HepG2 (cell line): Measurements from ENCODE around the gene RANBP2. TPM values are rescaled to one million over a fixed set of nuclear protein-coding genes. Genes with fewer than 3 reads are reported as not detected.

Experiments
- ATAC-seq: fragments of 200-7000 bp; cut with Tn5 transposase; 3 replicates; pipeline ENCODE4 v1.9.1; 2020; ENCODE audit warnings: mild to moderate bottlenecking, moderate library complexity
- BruUV-seq: library from RNA; stranded (reverse); fragments of 400-500 nt; replicated peaks from 2 replicates; lab custom pipeline; 2021; lab: Mats Ljungman, UMichigan
- CTCF ChIA-PET: fragments of 300-600 bp; formaldehyde crosslinking; extraction: SDS; loops from one replicate; lab custom pipeline; 2021; ENCODE audit warnings: low total read pairs, inconsistent platforms, low intra/inter-chr PET ratio; lab: Yijun Ruan, JAX
- POLR2A ChIA-PET: fragments of 350-600 bp; sonication (Branson Sonifier 250); formaldehyde crosslinking; loops from one replicate; lab custom pipeline; 2020; ENCODE audit warnings: antibody characterized with exemption, inconsistent platforms; lab: Yijun Ruan, JAX
- DNase-seq: peaks from one replicate; pipeline ENCODE4 v3.0.0-alpha.2; 2015; ENCODE audit warnings: low spot score
- FAIRE-seq: peaks from 3 replicates; lab custom pipeline; 2011; peaks lifted over from hg19 to GRCh38; lab: Jason Lieb, UNC
- H2AFZ ChIP-seq: one replicate; pipeline ENCODE4 v1.6.1; 2011; ENCODE audit warnings: low read length, inconsistent platforms
- H3K27ac ChIP-seq: fragments of 300-600 bp; 3 replicates; pipeline ENCODE4 v1.8.0; 2011; ENCODE audit warnings: mixed run types, mild to moderate bottlenecking, mixed read lengths, low read length, inconsistent platforms; ENCODE audit not compliant: insufficient read depth; ENCODE audit errors: extremely low read length
- H3K27me3 ChIP-seq, 2 experiments: fragments of 200-600 bp in 1 of 2; 2 replicates in 1 of 2; 3 replicates in 1 of 2; pipeline versions ENCODE4 v1.6.0 to v1.8.0; 2011; ENCODE audit warnings: low read length in 2 of 2, mild to moderate bottlenecking in 2 of 2, moderate library complexity in 2 of 2, inconsistent platforms in 1 of 2; ENCODE audit not compliant: insufficient read depth in 2 of 2, control insufficient read depth in 1 of 2
- H3K36me3 ChIP-seq, 2 experiments: fragments of 200-600 bp in 1 of 2; replicated peaks in 1 of 2; 2 replicates in 1 of 2; 3 replicates in 1 of 2; pipeline versions ENCODE4 v1.5.1 to v1.8.0; 2011; ENCODE audit warnings: low read length in 2 of 2, inconsistent platforms in 1 of 2; ENCODE audit not compliant: insufficient read depth in 2 of 2, control insufficient read depth in 1 of 2
- H3K4me1 ChIP-seq: 2 replicates; pipeline ENCODE4 v1.5.1; 2012; ENCODE audit warnings: low read length, inconsistent platforms; ENCODE audit not compliant: insufficient read depth
- H3K4me2 ChIP-seq: 2 replicates; pipeline ENCODE4 v1.6.0; 2011; ENCODE audit warnings: low read depth, low read length, inconsistent platforms
- H3K4me3 ChIP-seq, 3 experiments: fragments of 200-600 bp in 1 of 3; sonication (generic), shearing (Covaris generic) in 1 of 3; replicated peaks in 1 of 3; 2 replicates each; pipeline ENCODE4 v1.5.1; 2011 to 2016; ENCODE audit warnings: low read length in 3 of 3, inconsistent platforms in 2 of 3, low read depth in 2 of 3, mild to moderate bottlenecking in 2 of 3, control low read depth in 1 of 3, mixed read lengths in 1 of 3; ENCODE audit not compliant: insufficient read depth in 1 of 3
- H3K79me2 ChIP-seq: one replicate; pipeline ENCODE4 v1.6.1; 2011; ENCODE audit warnings: low read length, inconsistent platforms; ENCODE audit not compliant: insufficient read depth
- H3K9ac ChIP-seq: 2 replicates; pipeline ENCODE4 v1.6.0; 2011; ENCODE audit warnings: mild to moderate bottlenecking, low read depth, low read length, inconsistent platforms; ENCODE audit not compliant: insufficient read depth
- H3K9me3 ChIP-seq: 2 replicates; pipeline ENCODE4 v1.5.1; 2012; ENCODE audit warnings: mild to moderate bottlenecking, low read length
- H4K20me1 ChIP-seq: 2 replicates; pipeline ENCODE4 v1.6.0; 2011; ENCODE audit warnings: inconsistent platforms, mild to moderate bottlenecking, low read length, moderate library complexity; ENCODE audit not compliant: insufficient read depth
- BCL6 ChIP-seq: IDR thresholded peaks from 2 replicates; pipeline ENCODE4 v1.6.1; 2016; ENCODE audit warnings: missing genetic modification reagents, missing compliant biosample characterization
- DNMT3B ChIP-seq: conservative IDR thresholded peaks from 2 replicates; pipeline ENCODE4 v1.6.1; 2016; ENCODE audit warnings: missing biosample characterization, control low read depth
- DPF2 ChIP-seq: sonication (generic); formaldehyde crosslinking; IDR thresholded peaks from 2 replicates; pipeline ENCODE4 v1.4.0; 2020; ENCODE audit warnings: mild to moderate bottlenecking, low read depth, missing genetic modification reagents, borderline replicate concordance
- FOSL2 ChIP-seq: sonication (generic); formaldehyde crosslinking; IDR thresholded peaks from 2 replicates; pipeline ENCODE4 v1.4.0; 2020; ENCODE audit warnings: missing genetic modification reagents
- GPN1 ChIP-seq: sonication (generic); formaldehyde crosslinking; IDR thresholded peaks from 2 replicates; pipeline ENCODE4 v1.5.1; 2020; ENCODE audit warnings: missing genetic modification reagents, borderline replicate concordance
- LRRFIP1 ChIP-seq: sonication (generic); formaldehyde crosslinking; conservative IDR thresholded peaks from 2 replicates; pipeline ENCODE4 v1.4.0; 2020; ENCODE audit warnings: missing genetic modification reagents
- PRDM10 ChIP-seq: sonication (generic); formaldehyde crosslinking; IDR thresholded peaks from 2 replicates; pipeline ENCODE4 v1.4.0; 2020; ENCODE audit warnings: low read depth, missing genetic modification reagents
- RFX1 ChIP-seq: fragments of 450-650 bp; IDR thresholded peaks from 2 replicates; pipeline ENCODE4 v1.6.1; 2017
- TARDBP ChIP-seq: sonication (generic); formaldehyde crosslinking; IDR thresholded peaks from 2 replicates; pipeline ENCODE4 v1.8.0; 2022; ENCODE audit warnings: mild to moderate bottlenecking, missing genetic modification reagents
- YEATS4 ChIP-seq: sonication (generic); formaldehyde crosslinking; IDR thresholded peaks from 2 replicates; pipeline ENCODE4 v1.4.0; 2020; ENCODE audit warnings: missing genetic modification reagents, borderline replicate concordance
- ZBTB7B ChIP-seq: sonication (generic); formaldehyde crosslinking; IDR thresholded peaks from 2 replicates; pipeline ENCODE4 v1.4.0; 2020; ENCODE audit warnings: missing genetic modification reagents
- ZFP82 ChIP-seq: sonication (generic); formaldehyde crosslinking; IDR thresholded peaks from 2 replicates; pipeline ENCODE4 v1.5.1; 2020; ENCODE audit warnings: mild to moderate bottlenecking, missing genetic modification reagents, borderline replicate concordance
- ZFYVE20 ChIP-seq: sonication (generic); formaldehyde crosslinking; IDR thresholded peaks from 2 replicates; pipeline ENCODE4 v1.8.0; 2023; ENCODE audit warnings: low read depth, mild to moderate bottlenecking, moderate library complexity, missing genetic modification reagents, borderline replicate concordance
- ZNF543 ChIP-seq: sonication (generic); formaldehyde crosslinking; IDR thresholded peaks from 2 replicates; pipeline ENCODE4 v1.4.0; 2020; ENCODE audit warnings: mild to moderate bottlenecking, missing genetic modification reagents
- WGBS: methylation state at CpG from one replicate; pipeline ENCODE4 v1.1.6; 2017; ENCODE audit warnings: low lambda C conversion rate; 5-methylcytosine and 5-hydroxymethylcytosine counted together
- in situ Hi-C: cut with HindIII; loops from 2 replicates; pipeline ENCODE4 v1.10.0; 2017; ENCODE audit warnings: low pct_unique_long_range_greater_than_20kb; ENCODE audit not compliant: extremely low pct_ligation_motif_present
- intact Hi-C: fragments of 100-400 bp; cut with micrococcal nuclease; formaldehyde crosslinking; loops from one replicate; pipeline ENCODE4 v1.10.0; 2022; ENCODE audit not compliant: unreplicated experiment
- polyA plus RNA-seq, 8 experiments: library from polyadenylated mRNA; depleted of rRNA in 3 of 8; stranded (reverse) in 7 of 8; unstranded in 1 of 8; fragments of >200 nt; fragmentation: Illumina TruSeq in 4 of 8; extraction: Trizol in 4 of 8; gene quantifications; 2 replicates each; pipeline versions ENCODE4 v1.2.1 to v1.2.3, GENCODE V29; 2011 to 2016; ENCODE audit warnings: low read depth in 4 of 8, missing spikeins in 1 of 8, mixed read lengths in 1 of 8; ENCODE audit not compliant: insufficient read depth in 1 of 8
- total RNA-seq, 5 experiments: library from RNA; depleted of rRNA; stranded (reverse); fragments of >200 nt; fragmentation: Illumina TruSeq; extraction: Trizol; gene quantifications; 2 replicates each; pipeline ENCODE4 v1.2.3, GENCODE V29; 2016; ENCODE audit warnings: low read depth in 1 of 5

RANBP2 gene
- total and polyA plus RNA-seq, 2 of the 13 experiments (the other 11 are each of a cell fraction or from before 2014, with no cell fraction given) = 12.2 to 87.0 TPM

- H3K36me3 ChIP-seq = no peaks in the 10 kb centered on the region
- TF ChIP-seq BCL6 (no peak), DNMT3B (CRISPR knock-in tag) (no peak)
- H3K4me2 ChIP-seq = no peak overlapping the region
- H4K20me1 ChIP-seq = no peaks in the 10 kb centered on the region
- no peaks in the 10 kb centered on the region for H3K79me2 ChIP-seq
- BruUV-seq = no TSS peak
- ATAC-seq (no peak), DNase-seq (no peak), FAIRE-seq (no peak)
- H3K4me3 ChIP-seq = no peak overlapping the region
- no peaks in the 10 kb centered on the region; a peak in 1 of 5 replicates for H3K27me3 ChIP-seq
- CTCF ChIA-PET = no interaction called here
- peaks cover 10% of the 10 kb centered on the region; the same call in 1 of the 2 replicates for H3K4me1 ChIP-seq
- H3K9me3 ChIP-seq = no peaks in the 10 kb centered on the region
- no peak overlapping the region for H3K9ac ChIP-seq
- in situ Hi-C loops = no loop called here
- POLR2A ChIA-PET = interaction anchor here (1.8 kb wide), 1 partner anchor 17 kb away, joined by 6 read pairs; the partner anchor contains the start of gene RANBP2
- H3K27ac ChIP-seq = no peak overlapping the region
- intact Hi-C loops = no loop called here
- H2AFZ ChIP-seq = no peak overlapping the region
- WGBS = 36% methylated on average over 2 of the region's 2 CpGs
Observed at GRCh38 chr2:108701806-108702205, 17.5 kb upstream of the RANBP2 start.

GRCh38 chr2:108704871-108705270 lies 14.4 kb upstream of the RANBP2 start:
- Histone ChIP-seq H3K4me1 (peaks cover 10% of the 10 kb centered on the region; the same call in 1 of the 2 replicates), H3K9me3 (no peaks in the 10 kb centered on the region), H3K9ac (no peak overlapping the region), H3K4me3 (no peak overlapping the region), H2AFZ (no peak overlapping the region), H4K20me1 (no peaks in the 10 kb centered on the region), H3K27me3 (no peaks in the 10 kb centered on the region; a peak in 1 of 5 replicates), H3K27ac (no peak overlapping the region), H3K4me2 (no peak overlapping the region), H3K79me2 (no peaks in the 10 kb centered on the region), H3K36me3 (no peaks in the 10 kb centered on the region)
- WGBS = 32% methylated on average over 1 of the region's 1 CpG
- no TSS peak for BruUV-seq
- in situ Hi-C loops (no loop called here), intact Hi-C loops (no loop called here)
- ChIA-PET CTCF (no interaction called here), POLR2A (no interaction called here)
- DNase-seq (no peak), FAIRE-seq (no peak), ATAC-seq (no peak; the same call in 2 of the 3 replicates)
- no peak for TF ChIP-seq TARDBP (CRISPR knock-in tag)
- TF ChIP-seq GPN1 (CRISPR knock-in tag) = no peak
- TF ChIP-seq ZBTB7B (CRISPR knock-in tag) = no peak
- no peak for TF ChIP-seq ZFP82 (CRISPR knock-in tag)
- TF ChIP-seq PRDM10 (CRISPR knock-in tag) = no peak
- TF ChIP-seq FOSL2 (CRISPR knock-in tag) = no peak
- no peak for TF ChIP-seq YEATS4 (CRISPR knock-in tag)
- TF ChIP-seq ZNF543 (CRISPR knock-in tag) = no peak
- no peak for TF ChIP-seq DPF2 (CRISPR knock-in tag)
- no peak for TF ChIP-seq ZFYVE20 (CRISPR knock-in tag)
- no peak for TF ChIP-seq RFX1
- TF ChIP-seq LRRFIP1 = no peak
